Adrenal gland (tissue), 12 donors: ENCODE measurements around the gene NUP210L. TPM values are rescaled to one million over a fixed set of nuclear protein-coding genes. Genes with fewer than 3 reads are reported as not detected.

Experiments used
- DNase-seq, 7 donors: peaks; one replicate each; pipeline ENCODE4 v3.0.0-alpha.2; 2019 to 2020
- H3K27ac ChIP-seq, 5 donors: fragments of 200-600 bp; sonication (generic) in 4 of 5; 1 replicate in 3 of 5; 2 replicates in 2 of 5; pipeline versions ENCODE4 v1.5.1 to v1.8.0; 2016 to 2020; ENCODE audit warnings: mild to moderate bottlenecking in 1 of 5
- H3K27me3 ChIP-seq: fragments of 200-600 bp; 2 replicates; pipeline ENCODE4 v1.8.0; 2021
- H3K36me3 ChIP-seq, 2 donors: fragments of 200-600 bp; replicated peaks in 1 of 2; 1 replicate in 1 of 2; 2 replicates in 1 of 2; pipeline versions ENCODE4 v1.5.1 to v1.8.0; 2018 to 2022
- H3K4me1 ChIP-seq, 2 donors: fragments of 200-600 bp; replicated peaks in 1 of 2; 1 replicate in 1 of 2; 2 replicates in 1 of 2; pipeline versions ENCODE4 v1.5.1 to v1.8.0; 2018 to 2021
- H3K4me3 ChIP-seq, 4 donors: fragments of 200-600 bp; sonication (generic) in 3 of 4; one replicate each; pipeline ENCODE4 v1.5.1; 2016 to 2018
- H3K9me3 ChIP-seq, 3 donors: fragments of 200-600 bp; sonication (generic) in 1 of 3; replicated peaks in 1 of 3; 1 replicate in 2 of 3; 2 replicates in 1 of 3; pipeline versions ENCODE4 v1.5.1 to v1.8.0; 2016 to 2021
- POLR2A ChIP-seq, 2 donors: fragments of 450-650 bp; IDR thresholded peaks; one replicate each; pipeline ENCODE4 v1.6.1; 2017; ENCODE audit warnings: antibody characterized with exemption in 2 of 2, mild to moderate bottlenecking in 2 of 2, moderate library complexity in 1 of 2
- WGBS, 4 donors: extraction: QIAGEN DNeasy Blood & Tissue Kit in 2 of 4; methylation state at CpG; one replicate each; pipeline versions ENCODE4 v1.1.5 to v1.1.7; 2013 to 2017; 5-methylcytosine and 5-hydroxymethylcytosine counted together
- intact Hi-C, 2 donors: fragments of 100-400 bp; cut with DNase I; formaldehyde crosslinking; loops; one replicate each; pipeline versions ENCODE4 v1.14.1 to v1.15.0; 2022 to 2023
- polyA plus RNA-seq, 3 donors: library from polyadenylated mRNA; stranded (reverse); fragments of 200-250 nt in 2 of 3; fragments of 350-450 nt in 1 of 3; fragmentation: Illumina TruSeq in 1 of 3; extraction: RNeasy Lipid Tissue Mini Kit (QIAGEN cat#74804) in 1 of 3; gene quantifications; one replicate each; pipeline ENCODE4 v1.2.3, GENCODE V29; 2013 to 2014
- total RNA-seq, 9 donors: library from RNA; depleted of rRNA in 4 of 9; stranded (reverse); fragments of >200 nt in 4 of 9; fragments of 120-200 nt in 1 of 9; fragmentation: NEBNext Ultra II Directional in 1 of 9; extraction: Animal tissue kit (Norgen Biotek cat#: 25700) in 1 of 9; gene quantifications; one replicate each; pipeline versions ENCODE4 v1.1.0 to v1.2.4, GENCODE V29; 2013 to 2023
- TF ChIP-seq, protein P1 (sequence below), 6 experiments: fragments of 450-650 bp in 4 of 6; fragments of 200-600 bp in 2 of 6; sonication (generic) in 1 of 6; IDR thresholded peaks; 1 replicate in 5 of 6; 2 replicates in 1 of 6; pipeline versions ENCODE4 v1.5.1 to v1.8.0; 2016 to 2021; ENCODE audit warnings: antibody characterized with exemption in 6 of 6, mild to moderate bottlenecking in 2 of 6, moderate library complexity in 1 of 6
- donor health status: healthy with polysubstance abuse.
- donor health status: Bipolar disorder and iron deficiency.
- donor health status: DM: yes; HTN: yes; CAD: no.
- donor health status: DM: no; HTN: no; CAD: no.
- donor health status: DM: no; HTN: no; CAD: no.
- donor health status: DM: yes; HTN: yes; CAD: no.

Gene NUP210L
- total and polyA plus RNA-seq, 12 donors: 0.03 to 0.07 (median 0.06) TPM; not detected in 7

DNA sequence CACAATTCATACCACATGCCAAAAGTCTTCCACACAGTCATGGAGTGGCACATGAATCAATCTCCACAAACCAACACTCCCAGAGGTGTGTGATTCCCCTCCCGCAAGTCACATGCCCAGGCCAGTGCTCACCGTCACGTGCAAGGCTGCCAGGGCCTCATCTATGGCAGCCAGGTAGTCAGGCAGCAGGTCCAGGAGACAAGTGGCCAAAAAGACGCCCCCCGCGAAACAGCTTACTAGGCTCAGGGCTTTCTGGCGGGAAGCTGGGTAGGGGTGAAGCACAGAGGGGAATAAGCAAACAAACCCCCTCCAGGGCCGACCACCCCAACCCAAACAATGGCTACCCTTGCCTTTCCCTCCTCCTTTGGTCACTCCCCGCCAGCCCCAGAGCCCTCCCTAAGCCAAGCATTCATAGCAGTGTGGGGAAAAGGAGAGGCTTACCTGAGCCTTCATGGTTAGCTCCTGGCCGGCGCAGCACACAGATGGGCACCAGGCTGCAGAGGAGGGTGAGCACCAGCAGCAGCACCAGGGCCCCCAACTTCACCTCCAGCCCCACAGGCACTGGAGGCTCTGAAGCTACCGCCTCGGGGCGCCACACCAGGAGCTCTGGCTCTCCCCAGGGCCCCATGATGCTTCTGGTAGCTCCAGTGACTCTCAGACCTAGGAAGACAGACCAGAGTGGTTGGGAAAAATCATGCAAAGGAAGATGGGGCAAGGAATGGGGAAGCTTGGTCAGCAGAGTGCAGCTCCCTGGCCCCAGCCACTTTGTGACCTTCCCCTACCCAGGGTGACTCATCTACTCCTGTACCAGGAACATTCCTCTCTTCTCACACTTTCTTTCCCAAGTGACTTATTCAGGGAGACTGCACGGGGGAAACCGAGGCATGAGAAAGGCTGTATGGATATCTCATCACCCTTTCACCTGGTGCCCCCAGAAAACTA, 192.5 kb downstream of the NUP210L start:
- intact Hi-C loops: no loop called here
- no peaks in the 10 kb centered on the region for H3K27me3 ChIP-seq
- peak overlapping the region; percentile 82 to 97 (median 93) for H3K27ac ChIP-seq
- DNase-seq: peak; percentile 64 to 87 (median 82)
- 25 to 40% (median 38%) methylated on average over 10 to 16 of the region's 16 CpGs for WGBS, 4 donors
- H3K4me3 ChIP-seq: peak overlapping the region in 2 of 4 donors; percentile 61 to 84
- peaks cover 0 to 18% of the 10 kb centered on the region in 2 donors for H3K36me3 ChIP-seq
- no peaks in the 10 kb centered on the region for H3K9me3 ChIP-seq
- H3K4me1 ChIP-seq: peaks cover 33 to 50% of the 10 kb centered on the region in 2 donors
- no peak for TF ChIP-seq POLR2A (IDR thresholded peaks at IDR 0.05)
- TF ChIP-seq, protein P1, sequence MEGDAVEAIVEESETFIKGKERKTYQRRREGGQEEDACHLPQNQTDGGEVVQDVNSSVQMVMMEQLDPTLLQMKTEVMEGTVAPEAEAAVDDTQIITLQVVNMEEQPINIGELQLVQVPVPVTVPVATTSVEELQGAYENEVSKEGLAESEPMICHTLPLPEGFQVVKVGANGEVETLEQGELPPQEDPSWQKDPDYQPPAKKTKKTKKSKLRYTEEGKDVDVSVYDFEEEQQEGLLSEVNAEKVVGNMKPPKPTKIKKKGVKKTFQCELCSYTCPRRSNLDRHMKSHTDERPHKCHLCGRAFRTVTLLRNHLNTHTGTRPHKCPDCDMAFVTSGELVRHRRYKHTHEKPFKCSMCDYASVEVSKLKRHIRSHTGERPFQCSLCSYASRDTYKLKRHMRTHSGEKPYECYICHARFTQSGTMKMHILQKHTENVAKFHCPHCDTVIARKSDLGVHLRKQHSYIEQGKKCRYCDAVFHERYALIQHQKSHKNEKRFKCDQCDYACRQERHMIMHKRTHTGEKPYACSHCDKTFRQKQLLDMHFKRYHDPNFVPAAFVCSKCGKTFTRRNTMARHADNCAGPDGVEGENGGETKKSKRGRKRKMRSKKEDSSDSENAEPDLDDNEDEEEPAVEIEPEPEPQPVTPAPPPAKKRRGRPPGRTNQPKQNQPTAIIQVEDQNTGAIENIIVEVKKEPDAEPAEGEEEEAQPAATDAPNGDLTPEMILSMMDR (IDR thresholded peaks at IDR 0.05): no peak

DNA sequence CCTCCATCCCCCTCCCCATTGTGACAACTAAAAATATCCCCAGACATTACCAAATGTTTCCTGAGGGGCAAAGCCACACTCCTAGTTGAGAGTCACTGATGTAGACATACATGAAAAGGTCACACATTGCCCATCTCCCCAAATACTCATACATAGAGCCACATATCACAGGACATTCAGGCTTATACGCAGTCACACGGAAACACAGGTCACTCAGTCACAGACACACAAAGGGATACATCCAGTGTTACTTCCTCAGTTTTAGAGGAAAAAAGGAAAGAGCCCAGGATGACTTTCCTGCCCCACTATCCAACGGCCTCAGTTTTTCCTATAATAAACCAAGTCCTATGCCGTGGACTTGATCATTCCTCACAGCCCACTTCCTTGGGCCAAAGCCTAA, 193.5 kb downstream of the NUP210L start:
- peaks cover 35 to 55% of the 10 kb centered on the region in 2 donors for H3K4me1 ChIP-seq
- WGBS, 4 donors: 57 to 89% (median 74%) methylated on average over 4 of the region's 4 CpGs
- no peak for TF ChIP-seq POLR2A (IDR thresholded peaks at IDR 0.05)
- TF ChIP-seq, protein P1 (IDR thresholded peaks at IDR 0.05): no peak
- no peak for DNase-seq
- no peaks in the 10 kb centered on the region for H3K27me3 ChIP-seq
- intact Hi-C loops: no loop called here
- peaks cover 0 to 18% of the 10 kb centered on the region in 2 donors for H3K36me3 ChIP-seq
- H3K4me3 ChIP-seq: peak overlapping the region in 1 of 4 donors; percentile 61
- peak overlapping the region in 4 of 5 donors; percentile 92 to 97 (median 94) for H3K27ac ChIP-seq
- H3K9me3 ChIP-seq: no peaks in the 10 kb centered on the region

DNA sequence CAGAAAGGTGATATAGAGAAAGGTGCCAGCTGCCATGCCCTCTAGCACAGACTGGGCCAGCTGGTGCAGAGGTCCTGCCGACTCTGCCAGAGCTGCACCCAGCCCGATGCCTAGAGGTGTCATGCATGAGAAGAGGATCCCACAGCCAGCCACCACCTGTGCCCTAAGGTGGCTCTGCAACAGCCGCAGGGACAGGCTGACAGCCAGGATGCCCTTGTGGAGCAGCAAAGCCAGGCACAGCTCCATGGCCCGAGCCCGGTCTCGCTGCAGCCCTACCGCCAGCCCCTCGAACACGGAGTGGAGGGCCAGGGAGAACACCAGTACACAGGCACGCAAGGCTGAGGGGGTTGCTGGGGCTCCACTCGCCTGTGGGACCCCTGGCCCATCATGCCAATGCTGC, 194.7 kb downstream of the NUP210L start:
- intact Hi-C loops: no loop called here
- peaks cover 35 to 62% of the 10 kb centered on the region in 2 donors for H3K4me1 ChIP-seq
- TF ChIP-seq, protein P1 (IDR thresholded peaks at IDR 0.05): no peak
- no peak for TF ChIP-seq POLR2A (IDR thresholded peaks at IDR 0.05)
- H3K4me3 ChIP-seq: no peak overlapping the region
- 87 to 100% (median 92%) methylated on average over 2 to 11 of the region's 11 CpGs for WGBS, 4 donors
- no peaks in the 10 kb centered on the region for H3K27me3 ChIP-seq
- peak overlapping the region in 2 of 5 donors; percentile 92 to 96 for H3K27ac ChIP-seq
- peaks cover 0 to 18% of the 10 kb centered on the region in 2 donors for H3K36me3 ChIP-seq
- no peaks in the 10 kb centered on the region for H3K9me3 ChIP-seq
- DNase-seq: no peak

DNA sequence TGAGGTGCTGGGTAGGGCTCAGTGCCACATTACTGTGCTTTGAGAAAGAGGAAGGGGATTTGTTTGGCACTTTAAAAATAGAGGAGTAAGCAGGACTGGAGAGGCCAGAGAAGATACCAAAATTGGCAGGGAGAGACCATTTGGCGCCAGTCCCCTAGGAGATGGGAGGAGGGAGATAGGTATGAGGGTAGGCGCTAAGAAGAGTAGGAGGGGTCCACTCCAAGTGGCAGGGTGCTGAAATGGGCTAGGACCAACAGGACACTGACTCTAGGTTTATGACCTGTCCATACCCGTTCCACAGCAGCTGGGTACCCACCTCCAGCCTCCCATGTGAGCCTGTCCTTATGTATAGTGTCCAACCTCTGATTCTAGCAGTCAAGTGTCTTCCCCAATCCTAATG, 195.4 kb downstream of the NUP210L start:
- intact Hi-C loops: no loop called here
- Histone ChIP-seq H3K4me1 (peaks cover 35 to 61% of the 10 kb centered on the region in 2 donors), H3K9me3 (no peaks in the 10 kb centered on the region), H3K4me3 (peak overlapping the region in 1 of 4 donors; percentile 81), H3K27ac (peak overlapping the region in 3 of 5 donors; percentile 46 to 92 (median 58)), H3K27me3 (no peaks in the 10 kb centered on the region), H3K36me3 (peaks cover 0 to 18% of the 10 kb centered on the region in 2 donors)
- TF ChIP-seq, protein P1 (IDR thresholded peaks at IDR 0.05): no peak
- TF ChIP-seq POLR2A (IDR thresholded peaks at IDR 0.05): no peak
- no peak for DNase-seq
- 52 to 74% (median 66%) methylated on average over 3 of the region's 3 CpGs for WGBS, 4 donors
